K562 (cell line): ENCODE measurements around the gene EHMT2. TPM values are rescaled to one million over a fixed set of nuclear protein-coding genes. Genes with fewer than 3 reads are reported as not detected.

Experiments
- CHCHD3 ChIP-seq: fragments of 250-450 bp; sonication (Bioruptor Pico); IDR thresholded peaks from 2 replicates; pipeline ENCODE4 v2.1.2; 2022; ENCODE audit warnings: mild to moderate bottlenecking
- CREB3L1 ChIP-seq: fragments of 450-650 bp; IDR thresholded peaks from 2 replicates; pipeline ENCODE4 v1.6.1; 2014; ENCODE audit warnings: low read depth, mild to moderate bottlenecking, moderate library complexity, borderline replicate concordance
- FOSL1 ChIP-seq: fragments of 200-800 bp; sonication (Bioruptor generic); conservative IDR thresholded peaks from 2 replicates; pipeline ENCODE4 v1.6.1; 2016; ENCODE audit warnings: missing genetic modification characterization, missing compliant biosample characterization
- IRF2 ChIP-seq: sonication (generic); formaldehyde crosslinking; IDR thresholded peaks from 2 replicates; pipeline ENCODE4 v1.8.1; 2022; ENCODE audit warnings: mild to moderate bottlenecking, missing genetic modification reagents
- KDM1A ChIP-seq, 2 experiments: fragments of 450-650 bp; IDR thresholded peaks; 2 replicates each; pipeline ENCODE4 v1.6.1; 2016; ENCODE audit warnings: mild to moderate bottlenecking in 2 of 2
- MAFF ChIP-seq: IDR thresholded peaks from 2 replicates; pipeline ENCODE4 v1.6.1; 2012; ENCODE audit warnings: low read length, improper control_type of control experiment
- NFE2L1 ChIP-seq: fragments of 450-650 bp; IDR thresholded peaks from 2 replicates; pipeline ENCODE4 v1.6.1; 2016; ENCODE audit warnings: missing genetic modification characterization, low read depth, mild to moderate bottlenecking, missing compliant biosample characterization, moderate library complexity, borderline replicate concordance
- NFYB ChIP-seq: IDR thresholded peaks from 2 replicates; pipeline ENCODE4 v1.6.1; 2011; ENCODE audit warnings: mild to moderate bottlenecking, moderate library complexity; ENCODE audit not compliant: insufficient read length; ENCODE audit errors: extremely low read depth
- PBX2 ChIP-seq, 2 experiments: IDR thresholded peaks in 1 of 2; conservative IDR thresholded peaks in 1 of 2; 2 replicates each; pipeline ENCODE4 v1.6.1; 2016; ENCODE audit warnings: low read depth in 2 of 2, mild to moderate bottlenecking in 1 of 2, missing compliant biosample characterization in 1 of 2, missing genetic modification characterization in 1 of 2, moderate library complexity in 1 of 2
- PPARD ChIP-seq: fragments of 250-450 bp; sonication (Bioruptor Pico); IDR thresholded peaks from 2 replicates; pipeline ENCODE4 v1.8.0; 2022; ENCODE audit warnings: inconsistent platforms, mild to moderate bottlenecking, moderate library complexity
- SMARCB1 ChIP-seq: IDR thresholded peaks from 2 replicates; pipeline ENCODE4 v1.6.1; 2011; ENCODE audit warnings: improper control_type of control experiment, low read depth; ENCODE audit not compliant: insufficient read length
- ZNF143 ChIP-seq: sonication (generic); formaldehyde crosslinking; IDR thresholded peaks from 2 replicates; pipeline ENCODE4 v1.9.0; 2022; ENCODE audit warnings: mild to moderate bottlenecking, missing genetic modification reagents
- polyA plus RNA-seq, 8 experiments: library from polyadenylated mRNA; depleted of rRNA in 4 of 8; stranded (reverse) in 5 of 8; unstranded in 3 of 8; fragments of >200 nt; fragmentation: Nextera tagmentation in 2 of 8; fragmentation: Illumina TruSeq in 1 of 8; extraction: Ambion mirVana in 2 of 8; extraction: Trizol in 1 of 8; gene quantifications; 2 replicates each; pipeline versions ENCODE4 v1.2.1 to v1.2.3, GENCODE V29; 2011 to 2014; ENCODE audit warnings: inconsistent platforms in 1 of 8, missing spikeins in 1 of 8
- total RNA-seq, 7 experiments: library from RNA; depleted of rRNA in 6 of 7; stranded (reverse); fragments of >200 nt in 6 of 7; fragmentation: Illumina TruSeq in 2 of 7; extraction: Trizol in 2 of 7; gene quantifications; 2 replicates each; pipeline versions ENCODE4 v1.2.1 to v1.2.3, GENCODE V29; 2011 to 2021; ENCODE audit warnings: low replicate concordance in 1 of 7
- TF ChIP-seq, protein P1 (sequence below): fragments of 450-650 bp; formaldehyde crosslinking; IDR thresholded peaks from 2 replicates; pipeline ENCODE4 v1.4.0; 2020; ENCODE audit warnings: mild to moderate bottlenecking, mixed read lengths
- TF ChIP-seq, protein P2 (sequence below): sonication (generic); formaldehyde crosslinking; IDR thresholded peaks from 2 replicates; pipeline ENCODE4 v1.8.0; 2022; ENCODE audit warnings: mild to moderate bottlenecking, missing genetic modification reagents
- TF ChIP-seq, protein P3 (sequence below): sonication (generic); formaldehyde crosslinking; IDR thresholded peaks from 2 replicates; pipeline ENCODE4 v1.5.0; 2020; ENCODE audit warnings: missing genetic modification reagents
- TF ChIP-seq, protein P4 (sequence below): fragments of 250-450 bp; sonication (Bioruptor Pico); IDR thresholded peaks from 2 replicates; pipeline ENCODE4 v1.5.0; 2022; ENCODE audit warnings: mild to moderate bottlenecking

The EHMT2 gene
- total and polyA plus RNA-seq, 9 of the 15 experiments (the other 6 are each of a cell fraction or from before 2014, with no cell fraction given) = 2.1 to 63.8 (median 38.5) TPM

GRCh38 chr6:31834367-31835250 is 62.9 kb downstream of the EHMT2 start (continued):
- TF ChIP-seq, protein P1, sequence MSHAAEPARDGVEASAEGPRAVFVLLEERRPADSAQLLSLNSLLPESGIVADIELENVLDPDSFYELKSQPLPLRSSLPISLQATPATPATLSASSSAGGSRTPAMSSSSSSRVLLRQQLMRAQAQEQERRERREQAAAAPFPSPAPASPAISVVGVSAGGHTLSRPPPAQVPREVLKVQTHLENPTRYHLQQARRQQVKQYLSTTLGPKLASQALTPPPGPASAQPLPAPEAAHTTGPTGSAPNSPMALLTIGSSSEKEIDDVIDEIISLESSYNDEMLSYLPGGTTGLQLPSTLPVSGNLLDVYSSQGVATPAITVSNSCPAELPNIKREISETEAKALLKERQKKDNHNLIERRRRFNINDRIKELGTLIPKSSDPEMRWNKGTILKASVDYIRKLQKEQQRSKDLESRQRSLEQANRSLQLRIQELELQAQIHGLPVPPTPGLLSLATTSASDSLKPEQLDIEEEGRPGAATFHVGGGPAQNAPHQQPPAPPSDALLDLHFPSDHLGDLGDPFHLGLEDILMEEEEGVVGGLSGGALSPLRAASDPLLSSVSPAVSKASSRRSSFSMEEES (CRISPR knock-in tag) = no peak
- TF ChIP-seq PPARD (CRISPR knock-in tag) (no peak), PBX2 (CRISPR knock-in tag; IDR thresholded peaks at IDR 0.05; ENCODE audit: low read depth) (no peak), PBX2 (tag; conservative IDR thresholded peaks at IDR 0.05; ENCODE audit: low read depth) (no peak), NFYB (no peak), ZNF143 (CRISPR knock-in tag) (peak; percentile 77), NFE2L1 (tag) (no peak; the same call in 1 of the 2 replicates), SMARCB1 (no peak), IRF2 (CRISPR knock-in tag) (no peak), MAFF (no peak; the same call in 1 of the 2 replicates), CREB3L1 (peak; percentile 74), CHCHD3 (CRISPR knock-in tag) (peak; percentile 96), FOSL1 (tag) (peak; percentile 74), KDM1A (IDR thresholded peaks at IDR 0.05) (no peak)
- TF ChIP-seq, protein P2, sequence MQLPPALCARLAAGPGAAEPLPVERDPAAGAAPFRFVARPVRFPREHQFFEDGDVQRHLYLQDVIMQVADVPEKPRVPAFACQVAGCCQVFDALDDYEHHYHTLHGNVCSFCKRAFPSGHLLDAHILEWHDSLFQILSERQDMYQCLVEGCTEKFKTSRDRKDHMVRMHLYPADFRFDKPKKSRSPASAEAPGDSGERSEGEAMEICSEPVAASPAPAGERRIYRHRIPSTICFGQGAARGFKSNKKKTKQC (CRISPR knock-in tag) = peak; percentile 97
- TF ChIP-seq, protein P3, sequence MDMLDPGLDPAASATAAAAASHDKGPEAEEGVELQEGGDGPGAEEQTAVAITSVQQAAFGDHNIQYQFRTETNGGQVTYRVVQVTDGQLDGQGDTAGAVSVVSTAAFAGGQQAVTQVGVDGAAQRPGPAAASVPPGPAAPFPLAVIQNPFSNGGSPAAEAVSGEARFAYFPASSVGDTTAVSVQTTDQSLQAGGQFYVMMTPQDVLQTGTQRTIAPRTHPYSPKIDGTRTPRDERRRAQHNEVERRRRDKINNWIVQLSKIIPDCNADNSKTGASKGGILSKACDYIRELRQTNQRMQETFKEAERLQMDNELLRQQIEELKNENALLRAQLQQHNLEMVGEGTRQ (CRISPR knock-in tag) = no peak
- TF ChIP-seq, protein P4, sequence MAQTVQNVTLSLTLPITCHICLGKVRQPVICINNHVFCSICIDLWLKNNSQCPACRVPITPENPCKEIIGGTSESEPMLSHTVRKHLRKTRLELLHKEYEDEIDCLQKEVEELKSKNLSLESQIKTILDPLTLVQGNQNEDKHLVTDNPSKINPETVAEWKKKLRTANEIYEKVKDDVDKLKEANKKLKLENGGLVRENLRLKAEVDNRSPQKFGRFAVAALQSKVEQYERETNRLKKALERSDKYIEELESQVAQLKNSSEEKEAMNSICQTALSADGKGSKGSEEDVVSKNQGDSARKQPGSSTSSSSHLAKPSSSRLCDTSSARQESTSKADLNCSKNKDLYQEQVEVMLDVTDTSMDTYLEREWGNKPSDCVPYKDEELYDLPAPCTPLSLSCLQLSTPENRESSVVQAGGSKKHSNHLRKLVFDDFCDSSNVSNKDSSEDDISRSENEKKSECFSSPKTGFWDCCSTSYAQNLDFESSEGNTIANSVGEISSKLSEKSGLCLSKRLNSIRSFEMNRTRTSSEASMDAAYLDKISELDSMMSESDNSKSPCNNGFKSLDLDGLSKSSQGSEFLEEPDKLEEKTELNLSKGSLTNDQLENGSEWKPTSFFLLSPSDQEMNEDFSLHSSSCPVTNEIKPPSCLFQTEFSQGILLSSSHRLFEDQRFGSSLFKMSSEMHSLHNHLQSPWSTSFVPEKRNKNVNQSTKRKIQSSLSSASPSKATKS (CRISPR knock-in tag) = 0 out of 2 replicates have a peak, but pooled peaks have one; percentile 25
